HepG2 (cell line): ENCODE results near the gene MPC2. TPM values are rescaled to one million over a fixed set of nuclear protein-coding genes. Genes with fewer than 3 reads are reported as not detected.
A peak's percentile ranks its signal among the peaks of the same experiment; 100 is the strongest.

ENCODE experiments used
- ATAC-seq: fragments of 200-7000 bp; cut with Tn5 transposase; 3 replicates; pipeline ENCODE4 v1.9.1; 2020; ENCODE audit warnings: mild to moderate bottlenecking, moderate library complexity
- BruUV-seq: library from RNA; stranded (reverse); fragments of 400-500 nt; replicated peaks from 2 replicates; lab custom pipeline; 2021; lab: Mats Ljungman, UMichigan
- CTCF ChIA-PET: fragments of 300-600 bp; formaldehyde crosslinking; extraction: SDS; loops from one replicate; lab custom pipeline; 2021; ENCODE audit warnings: low total read pairs, inconsistent platforms, low intra/inter-chr PET ratio; lab: Yijun Ruan, JAX
- POLR2A ChIA-PET: fragments of 350-600 bp; sonication (Branson Sonifier 250); formaldehyde crosslinking; loops from one replicate; lab custom pipeline; 2020; ENCODE audit warnings: antibody characterized with exemption, inconsistent platforms; lab: Yijun Ruan, JAX
- DNase-seq: peaks from one replicate; pipeline ENCODE4 v3.0.0-alpha.2; 2015; ENCODE audit warnings: low spot score
- FAIRE-seq: peaks from 3 replicates; lab custom pipeline; 2011; peaks lifted over from hg19 to GRCh38; lab: Jason Lieb, UNC
- H2AFZ ChIP-seq: one replicate; pipeline ENCODE4 v1.6.1; 2011; ENCODE audit warnings: low read length, inconsistent platforms
- H3K27ac ChIP-seq: fragments of 300-600 bp; 3 replicates; pipeline ENCODE4 v1.8.0; 2011; ENCODE audit warnings: mixed run types, mild to moderate bottlenecking, mixed read lengths, low read length, inconsistent platforms; ENCODE audit not compliant: insufficient read depth; ENCODE audit errors: extremely low read length
- H3K27me3 ChIP-seq, 2 experiments: fragments of 200-600 bp in 1 of 2; 2 replicates in 1 of 2; 3 replicates in 1 of 2; pipeline versions ENCODE4 v1.6.0 to v1.8.0; 2011; ENCODE audit warnings: low read length in 2 of 2, mild to moderate bottlenecking in 2 of 2, moderate library complexity in 2 of 2, inconsistent platforms in 1 of 2; ENCODE audit not compliant: insufficient read depth in 2 of 2, control insufficient read depth in 1 of 2
- H3K36me3 ChIP-seq, 2 experiments: fragments of 200-600 bp in 1 of 2; replicated peaks in 1 of 2; 2 replicates in 1 of 2; 3 replicates in 1 of 2; pipeline versions ENCODE4 v1.5.1 to v1.8.0; 2011; ENCODE audit warnings: low read length in 2 of 2, inconsistent platforms in 1 of 2; ENCODE audit not compliant: insufficient read depth in 2 of 2, control insufficient read depth in 1 of 2
- H3K4me1 ChIP-seq: 2 replicates; pipeline ENCODE4 v1.5.1; 2012; ENCODE audit warnings: low read length, inconsistent platforms; ENCODE audit not compliant: insufficient read depth
- H3K4me2 ChIP-seq: 2 replicates; pipeline ENCODE4 v1.6.0; 2011; ENCODE audit warnings: low read depth, low read length, inconsistent platforms
- H3K4me3 ChIP-seq, 3 experiments: fragments of 200-600 bp in 1 of 3; sonication (generic), shearing (Covaris generic) in 1 of 3; replicated peaks in 1 of 3; 2 replicates each; pipeline ENCODE4 v1.5.1; 2011 to 2016; ENCODE audit warnings: low read length in 3 of 3, inconsistent platforms in 2 of 3, low read depth in 2 of 3, mild to moderate bottlenecking in 2 of 3, control low read depth in 1 of 3, mixed read lengths in 1 of 3; ENCODE audit not compliant: insufficient read depth in 1 of 3
- H3K79me2 ChIP-seq: one replicate; pipeline ENCODE4 v1.6.1; 2011; ENCODE audit warnings: low read length, inconsistent platforms; ENCODE audit not compliant: insufficient read depth
- H3K9ac ChIP-seq: 2 replicates; pipeline ENCODE4 v1.6.0; 2011; ENCODE audit warnings: mild to moderate bottlenecking, low read depth, low read length, inconsistent platforms; ENCODE audit not compliant: insufficient read depth
- H3K9me3 ChIP-seq: 2 replicates; pipeline ENCODE4 v1.5.1; 2012; ENCODE audit warnings: mild to moderate bottlenecking, low read length
- H4K20me1 ChIP-seq: 2 replicates; pipeline ENCODE4 v1.6.0; 2011; ENCODE audit warnings: inconsistent platforms, mild to moderate bottlenecking, low read length, moderate library complexity; ENCODE audit not compliant: insufficient read depth
- ARNTL ChIP-seq: sonication (generic); formaldehyde crosslinking; IDR thresholded peaks from 2 replicates; pipeline ENCODE4 v1.4.0; 2020; ENCODE audit warnings: mild to moderate bottlenecking, missing genetic modification reagents
- CC2D1A ChIP-seq: sonication (generic); formaldehyde crosslinking; IDR thresholded peaks from 2 replicates; pipeline ENCODE4 v1.8.1; 2023; ENCODE audit warnings: mild to moderate bottlenecking, missing genetic modification reagents
- CHD4 ChIP-seq: fragments of 200-600 bp; sonication (generic); IDR thresholded peaks from 2 replicates; pipeline ENCODE4 v1.7.0; 2017; ENCODE audit warnings: mild to moderate bottlenecking, low read length, borderline replicate concordance
- E2F2 ChIP-seq: sonication (generic); formaldehyde crosslinking; IDR thresholded peaks from 2 replicates; pipeline ENCODE4 v1.4.0; 2020; ENCODE audit warnings: missing genetic modification reagents, borderline replicate concordance
- GATAD2A ChIP-seq: IDR thresholded peaks from 2 replicates; pipeline ENCODE4 v1.6.1; 2016
- HCFC1 ChIP-seq: fragments of 150-350 bp; IDR thresholded peaks from 2 replicates; pipeline ENCODE4 v1.6.1; 2014; ENCODE audit warnings: low read depth, low read length
- HMGA1 ChIP-seq: sonication (generic); formaldehyde crosslinking; conservative IDR thresholded peaks from 2 replicates; pipeline ENCODE4 v1.4.0; 2020; ENCODE audit warnings: missing genetic modification reagents
- HOXA5 ChIP-seq: sonication (generic); formaldehyde crosslinking; IDR thresholded peaks from 2 replicates; pipeline ENCODE4 v1.4.0; 2020; ENCODE audit warnings: missing genetic modification reagents
- KDM1A ChIP-seq: IDR thresholded peaks from 2 replicates; pipeline ENCODE4 v1.6.1; 2016; ENCODE audit warnings: missing compliant biosample characterization
- LBX2 ChIP-seq: sonication (generic); formaldehyde crosslinking; IDR thresholded peaks from 2 replicates; pipeline ENCODE4 v1.5.0; 2020; ENCODE audit warnings: missing genetic modification reagents, mild to moderate bottlenecking, borderline replicate concordance
- NR2F1 ChIP-seq, 2 experiments: fragments of 450-650 bp in 1 of 2; formaldehyde crosslinking in 1 of 2; IDR thresholded peaks; 2 replicates each; pipeline versions ENCODE4 v1.5.0 to v1.6.1; 2016 to 2020; ENCODE audit warnings: mild to moderate bottlenecking in 1 of 2, missing compliant biosample characterization in 1 of 2, missing genetic modification reagents in 1 of 2, moderate library complexity in 1 of 2
- NR2F6 ChIP-seq, 2 experiments: IDR thresholded peaks; 2 replicates each; pipeline ENCODE4 v1.6.1; 2016; ENCODE audit warnings: antibody characterized with exemption in 1 of 2, mild to moderate bottlenecking in 1 of 2
- RARA ChIP-seq: IDR thresholded peaks from 2 replicates; pipeline ENCODE4 v1.6.1; 2016; ENCODE audit warnings: missing genetic modification reagents, missing compliant biosample characterization
- SALL1 ChIP-seq: sonication (generic); formaldehyde crosslinking; IDR thresholded peaks from 2 replicates; pipeline ENCODE4 v1.8.0; 2022; ENCODE audit warnings: mild to moderate bottlenecking, missing genetic modification reagents
- SRY ChIP-seq: sonication (generic); formaldehyde crosslinking; IDR thresholded peaks from 2 replicates; pipeline ENCODE4 v1.8.0; 2022; ENCODE audit warnings: mild to moderate bottlenecking, missing genetic modification reagents
- TBX3 ChIP-seq: fragments of 450-650 bp; IDR thresholded peaks from 2 replicates; pipeline ENCODE4 v1.6.1; 2017; ENCODE audit warnings: antibody characterized with exemption, mild to moderate bottlenecking, inconsistent platforms, borderline replicate concordance
- TSC22D2 ChIP-seq: sonication (generic); formaldehyde crosslinking; IDR thresholded peaks from 2 replicates; pipeline ENCODE4 v1.5.1; 2020; ENCODE audit warnings: missing genetic modification reagents, mild to moderate bottlenecking, borderline replicate concordance
- XBP1 ChIP-seq: sonication (generic); formaldehyde crosslinking; IDR thresholded peaks from 2 replicates; pipeline ENCODE4 v1.5.0; 2020; ENCODE audit warnings: missing genetic modification reagents
- ZIK1 ChIP-seq: sonication (generic); formaldehyde crosslinking; IDR thresholded peaks from 2 replicates; pipeline ENCODE4 v1.5.0; 2020; ENCODE audit warnings: mild to moderate bottlenecking, low read depth, missing genetic modification reagents, borderline replicate concordance
- ZMYM2 ChIP-seq: sonication (generic); formaldehyde crosslinking; IDR thresholded peaks from 2 replicates; pipeline ENCODE4 v1.8.0; 2022; ENCODE audit warnings: mild to moderate bottlenecking, missing genetic modification reagents
- ZMYM3 ChIP-seq: sonication (generic); formaldehyde crosslinking; IDR thresholded peaks from 2 replicates; pipeline ENCODE4 v1.5.1; 2020; ENCODE audit warnings: mild to moderate bottlenecking, missing genetic modification reagents
- ZNF556 ChIP-seq: sonication (generic); formaldehyde crosslinking; IDR thresholded peaks from 2 replicates; pipeline ENCODE4 v1.4.0; 2020; ENCODE audit warnings: mild to moderate bottlenecking, missing genetic modification reagents, borderline replicate concordance
- ZNF619 ChIP-seq: sonication (generic); formaldehyde crosslinking; IDR thresholded peaks from 2 replicates; pipeline ENCODE4 v1.4.0; 2020; ENCODE audit warnings: mild to moderate bottlenecking, missing genetic modification reagents
- ZNF83 ChIP-seq: sonication (generic); formaldehyde crosslinking; IDR thresholded peaks from 2 replicates; pipeline ENCODE4 v1.4.0; 2020; ENCODE audit warnings: missing genetic modification reagents, mild to moderate bottlenecking, borderline replicate concordance
- WGBS: methylation state at CpG from one replicate; pipeline ENCODE4 v1.1.6; 2017; ENCODE audit warnings: low lambda C conversion rate; 5-methylcytosine and 5-hydroxymethylcytosine counted together
- in situ Hi-C: cut with HindIII; loops from 2 replicates; pipeline ENCODE4 v1.10.0; 2017; ENCODE audit warnings: low pct_unique_long_range_greater_than_20kb; ENCODE audit not compliant: extremely low pct_ligation_motif_present
- intact Hi-C: fragments of 100-400 bp; cut with micrococcal nuclease; formaldehyde crosslinking; loops from one replicate; pipeline ENCODE4 v1.10.0; 2022; ENCODE audit not compliant: unreplicated experiment
- polyA plus RNA-seq, 8 experiments: library from polyadenylated mRNA; depleted of rRNA in 3 of 8; stranded (reverse) in 7 of 8; unstranded in 1 of 8; fragments of >200 nt; fragmentation: Illumina TruSeq in 4 of 8; extraction: Trizol in 4 of 8; gene quantifications; 2 replicates each; pipeline versions ENCODE4 v1.2.1 to v1.2.3, GENCODE V29; 2011 to 2016; ENCODE audit warnings: low read depth in 4 of 8, missing spikeins in 1 of 8, mixed read lengths in 1 of 8; ENCODE audit not compliant: insufficient read depth in 1 of 8
- total RNA-seq, 5 experiments: library from RNA; depleted of rRNA; stranded (reverse); fragments of >200 nt; fragmentation: Illumina TruSeq; extraction: Trizol; gene quantifications; 2 replicates each; pipeline ENCODE4 v1.2.3, GENCODE V29; 2016; ENCODE audit warnings: low read depth in 1 of 5

MPC2 gene
- total and polyA plus RNA-seq, 2 of the 13 experiments (the other 11 are each of a cell fraction or from before 2014, with no cell fraction given): 38.8 to 136 TPM

GRCh38 chr1:167934426-167935215, 2.3 kb downstream of the MPC2 start (continued):
- TF ChIP-seq ZNF619 (CRISPR knock-in tag): no peak

- FAIRE-seq (peak; percentile 15), DNase-seq (no peak), ATAC-seq (no peak)
- H3K4me1 ChIP-seq: peaks cover 53% of the 10 kb centered on the region
- H3K4me2 ChIP-seq: peak overlapping the region; percentile 90
- 44% methylated on average over 4 of the region's 4 CpGs for WGBS
- no peaks in the 10 kb centered on the region for H3K9me3 ChIP-seq
- CTCF ChIA-PET: no interaction called here
- POLR2A ChIA-PET: no interaction called here
- intact Hi-C loops (loop anchor here (10.0 kb wide), 1 partner anchor 129 kb away; no protein-coding TSS in a partner anchor), in situ Hi-C loops (loop anchor here (10.0 kb wide), 1 partner anchor 219 kb away; no protein-coding TSS in a partner anchor)
- no peaks in the 10 kb centered on the region for H3K36me3 ChIP-seq
- no TSS peak for BruUV-seq
- H3K9ac ChIP-seq: peak overlapping the region; percentile 99
- H3K27me3 ChIP-seq: peaks cover 0 to 5% of the 10 kb centered on the region in 2 experiments; a peak in 1 of 5 replicates
- H2AFZ ChIP-seq: no peak overlapping the region
- H3K27ac ChIP-seq: peak overlapping the region; percentile 97
- H4K20me1 ChIP-seq: peaks cover 11% of the 10 kb centered on the region; the same call in 1 of the 2 replicates
- peak overlapping the region; percentile 82 to 96 (median 90); a peak in 5 of 6 replicates for H3K4me3 ChIP-seq
- H3K79me2 ChIP-seq: peaks cover 81% of the 10 kb centered on the region
- TF ChIP-seq ZMYM3 (CRISPR knock-in tag) (peak; percentile 47; the same call in 1 of the 2 replicates), CC2D1A (CRISPR knock-in tag) (no peak), KDM1A (CRISPR knock-in tag) (peak; percentile 81), RARA (CRISPR knock-in tag) (no peak), NR2F1 (CRISPR knock-in tag; IDR thresholded peaks at IDR 0.05) (peak in 1 of 2 experiments; percentile 69; a peak in 2 of 4 replicates), LBX2 (CRISPR knock-in tag) (no peak), SALL1 (CRISPR knock-in tag) (no peak), E2F2 (CRISPR knock-in tag) (no peak), TSC22D2 (CRISPR knock-in tag) (no peak), ZIK1 (CRISPR knock-in tag) (no peak), GATAD2A (no peak), CHD4 (peak; percentile 89), NR2F6 (IDR thresholded peaks at IDR 0.05) (peak; percentile 60), NR2F6 (CRISPR knock-in tag; IDR thresholded peaks at IDR 0.05) (peak; percentile 48; the same call in 1 of the 2 replicates), ZNF83 (CRISPR knock-in tag) (no peak), TBX3 (no peak), HOXA5 (CRISPR knock-in tag) (no peak), SRY (CRISPR knock-in tag) (no peak), HCFC1 (no peak), ZMYM2 (CRISPR knock-in tag) (0 out of 2 replicates have a peak, but pooled peaks have one; percentile 21), ARNTL (no peak), ZNF556 (CRISPR knock-in tag) (no peak), HMGA1 (CRISPR knock-in tag) (no peak), XBP1 (no peak)
Observed at GRCh38 chr1:167933788-167934187, 3.1 kb downstream of the MPC2 start.
